H1 (cell line): ENCODE results near the gene ZNF609.

Experiments
- BRCA1 ChIP-seq: IDR thresholded peaks from 2 replicates; pipeline ENCODE4 v1.6.1; 2012; ENCODE audit warnings: low read depth, low read length, improper control_type of control experiment
- CHD2 ChIP-seq: IDR thresholded peaks from 2 replicates; pipeline ENCODE4 v1.6.1; 2012; ENCODE audit warnings: low read length, improper control_type of control experiment
- EP300 ChIP-seq, 2 experiments: IDR thresholded peaks; 1 replicate in 1 of 2; 2 replicates in 1 of 2; pipeline ENCODE4 v1.6.1; 2011 to 2012; ENCODE audit warnings: low read depth in 2 of 2, low read length in 2 of 2, mild to moderate bottlenecking in 2 of 2, borderline replicate concordance in 1 of 2, inconsistent platforms in 1 of 2, moderate library complexity in 1 of 2
- FOSL1 ChIP-seq: IDR thresholded peaks from 2 replicates; pipeline ENCODE4 v1.6.1; 2011; ENCODE audit warnings: mild to moderate bottlenecking, low read depth, low read length, moderate library complexity; ENCODE audit not compliant: insufficient read depth
- GTF2F1 ChIP-seq: IDR thresholded peaks from 2 replicates; pipeline ENCODE4 v1.6.1; 2012; ENCODE audit warnings: low read depth, low read length, improper control_type of control experiment, borderline replicate concordance
- MAFK ChIP-seq: IDR thresholded peaks from 2 replicates; pipeline ENCODE4 v1.6.1; 2012; ENCODE audit warnings: low read depth, mild to moderate bottlenecking, improper control_type of control experiment, low read length
- POLR2A ChIP-seq, 2 experiments: IDR thresholded peaks; 1 replicate in 1 of 2; 2 replicates in 1 of 2; pipeline ENCODE4 v1.6.1; 2011; ENCODE audit warnings: low read depth in 2 of 2, low read length in 2 of 2, mild to moderate bottlenecking in 2 of 2; ENCODE audit errors: control extremely low read depth in 1 of 2
- POLR2AphosphoS5 ChIP-seq: IDR thresholded peaks from 2 replicates; pipeline ENCODE4 v1.6.1; 2011; ENCODE audit warnings: low read depth, low read length
- RBBP5 ChIP-seq: IDR thresholded peaks from 2 replicates; pipeline ENCODE4 v1.7.1; 2012; ENCODE audit warnings: low read depth, mild to moderate bottlenecking, inconsistent platforms, low read length, moderate library complexity, borderline replicate concordance
- TAF7 ChIP-seq: optimal IDR thresholded peaks from 2 replicates; pipeline ENCODE3; 2011; ENCODE audit warnings: low read depth, mild to moderate bottlenecking, inconsistent platforms, low read length, moderate library complexity, borderline replicate concordance

DNA sequence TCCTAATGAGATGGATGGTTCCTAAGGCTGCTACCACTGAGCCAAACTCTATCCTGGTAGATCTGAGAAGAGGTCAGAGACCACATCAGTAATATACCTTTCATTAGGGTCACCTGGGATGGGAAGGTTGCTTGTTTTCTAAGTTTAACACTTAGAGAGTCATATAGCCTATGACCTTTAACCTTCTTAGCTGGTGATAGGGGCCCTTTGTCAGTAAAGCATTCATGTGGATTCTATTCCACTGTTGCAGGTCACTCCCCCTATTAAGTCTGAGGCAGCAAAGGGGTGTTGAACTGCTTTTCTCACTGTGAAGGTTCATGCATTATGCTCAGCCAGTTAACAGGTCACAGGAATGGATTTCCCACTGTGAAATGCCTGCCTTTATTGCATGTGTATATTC, 6.1 kb upstream of the ZNF609 start:
- TF ChIP-seq BRCA1 (no peak), EP300 (IDR thresholded peaks at IDR 0.05; ENCODE audit: borderline replicate concordance in 1 of 2, low read depth in 2 of 2, low read length in 2 of 2) (no peak), POLR2AphosphoS5 (no peak), GTF2F1 (no peak), POLR2A (IDR thresholded peaks at IDR 0.05; ENCODE audit: control extremely low read depth in 1 of 2, low read depth in 2 of 2, low read length in 2 of 2) (no peak), CHD2 (no peak), RBBP5 (no peak), FOSL1 (no peak), MAFK (no peak), TAF7 (no peak)
